Panc1 (cell line): Measurements from ENCODE around the gene WSB1. TPM values are rescaled to one million over a fixed set of nuclear protein-coding genes. Genes with fewer than 3 reads are reported as not detected.

Experiments used
- ATAC-seq: fragments of 200-7000 bp; cut with Tn5 transposase; 2 replicates; pipeline ENCODE4 v1.9.1; 2020; ENCODE audit warnings: mild to moderate bottlenecking, moderate library complexity
- BruUV-seq: library from RNA; stranded (reverse); fragments of 400-500 nt; replicated peaks from 2 replicates; lab custom pipeline; 2021; lab: Mats Ljungman, UMichigan
- CTCF ChIA-PET: fragments of 300-600 bp; sonication (Branson Sonifier 250); formaldehyde crosslinking; loops from one replicate; lab custom pipeline; 2022; ENCODE audit warnings: antibody characterized with exemption; lab: Charles Lee
- POLR2A ChIA-PET: fragments of 300-600 bp; sonication (Branson Sonifier 250); formaldehyde crosslinking; loops from one replicate; lab custom pipeline; 2022; ENCODE audit warnings: antibody characterized with exemption; lab: Charles Lee
- DNase-seq: peaks from one replicate; pipeline ENCODE4 v3.0.0-alpha.2; 2010; ENCODE audit warnings: low read depth, low spot score
- H3K27ac ChIP-seq: 2 replicates; pipeline ENCODE4 v1.5.1; 2011; ENCODE audit warnings: mild to moderate bottlenecking, low read length, inconsistent platforms
- H3K27me3 ChIP-seq: fragments of 200-500 bp; sonication (Bioruptor generic); 2 replicates; pipeline ENCODE4 v1.6.0; 2014; ENCODE audit warnings: low read length, inconsistent platforms; ENCODE audit not compliant: control insufficient read depth, insufficient read depth
- H3K36me3 ChIP-seq: fragments of 200-500 bp; sonication (Bioruptor generic); 2 replicates; pipeline ENCODE4 v1.5.1; 2014; ENCODE audit warnings: inconsistent platforms, mild to moderate bottlenecking, low read length, moderate library complexity; ENCODE audit not compliant: control insufficient read depth, insufficient read depth
- H3K4me1 ChIP-seq: 2 replicates; pipeline ENCODE4 v1.5.1; 2011; ENCODE audit warnings: inconsistent platforms, mild to moderate bottlenecking, low read length, moderate library complexity; ENCODE audit not compliant: control insufficient read depth, insufficient read depth
- H3K4me3 ChIP-seq, 2 experiments: 2 replicates each; pipeline ENCODE4 v1.5.1; 2011 to 2012; ENCODE audit warnings: low read depth in 2 of 2, low read length in 2 of 2, mild to moderate bottlenecking in 2 of 2, inconsistent platforms in 1 of 2, moderate library complexity in 1 of 2
- H3K9me3 ChIP-seq: fragments of 200-500 bp; sonication (Bioruptor generic); 2 replicates; pipeline ENCODE4 v1.5.1; 2014; ENCODE audit warnings: low read depth, mild to moderate bottlenecking, inconsistent platforms, low read length, moderate library complexity; ENCODE audit not compliant: control insufficient read depth, insufficient read depth
- POLR2AphosphoS5 ChIP-seq: IDR thresholded peaks from 2 replicates; pipeline ENCODE4 v1.6.1; 2012; ENCODE audit warnings: mild to moderate bottlenecking, low read depth, low read length, moderate library complexity
- SIN3A ChIP-seq: IDR thresholded peaks from 2 replicates; pipeline ENCODE4 v1.6.1; 2012; ENCODE audit warnings: low read depth, mild to moderate bottlenecking, low read length, moderate library complexity, borderline replicate concordance; ENCODE audit not compliant: insufficient read depth
- TCF7L2 ChIP-seq: IDR thresholded peaks from 2 replicates; pipeline ENCODE4 v1.6.1; 2011; ENCODE audit warnings: mild to moderate bottlenecking, low read depth, low read length, inconsistent platforms
- in situ Hi-C: cut with HindIII; loops from 2 replicates; pipeline ENCODE4 v1.10.0; 2016; ENCODE audit warnings: low sequenced_read_pairs, low pct_unique_long_range_greater_than_20kb
- intact Hi-C: fragments of 100-400 bp; cut with micrococcal nuclease; formaldehyde crosslinking; loops from one replicate; pipeline ENCODE4 v1.10.0; 2022; ENCODE audit not compliant: unreplicated experiment
- total RNA-seq: library from RNA; stranded (reverse); gene quantifications from one replicate; pipeline ENCODE4 v1.2.1, GENCODE V29; 2021; ENCODE audit not compliant: unreplicated experiment
- TF ChIP-seq, protein P1 (sequence below), 2 experiments: IDR thresholded peaks; 2 replicates each; pipeline ENCODE4 v1.6.1; 2011 to 2012; ENCODE audit warnings: low read depth in 2 of 2, control low read depth in 1 of 2, low read length in 1 of 2, mild to moderate bottlenecking in 1 of 2, moderate library complexity in 1 of 2; ENCODE audit not compliant: insufficient read depth in 1 of 2
- TF ChIP-seq, protein P2 (sequence below): fragments of 450-650 bp; IDR thresholded peaks from 2 replicates; pipeline ENCODE4 v1.5.1; 2017; ENCODE audit warnings: mild to moderate bottlenecking

WSB1 gene
- total RNA-seq, 1 experiment from 2014 or later: 114 TPM

DNA sequence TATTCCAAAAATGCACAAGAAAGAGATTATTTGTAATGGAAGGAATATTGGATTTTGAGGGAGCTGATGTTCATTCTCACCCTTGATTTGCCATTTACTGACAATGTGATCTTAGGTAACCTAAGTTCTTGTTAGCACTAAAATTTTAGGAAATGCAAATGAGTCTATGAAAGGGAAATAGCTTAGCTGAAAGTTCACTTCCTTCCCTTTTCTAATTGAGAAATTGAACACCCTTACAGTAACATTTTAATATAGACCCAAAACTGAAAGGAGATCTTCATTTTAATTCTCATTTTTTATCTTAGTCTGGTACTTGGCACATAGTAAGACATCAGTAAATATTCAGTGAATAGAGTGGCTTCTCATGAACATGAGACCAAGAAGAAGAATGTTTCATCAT, 10.9 kb upstream of the WSB1 start:
- ATAC-seq (no peak), DNase-seq (no peak)
- H3K27ac ChIP-seq: no peak overlapping the region
- no peaks in the 10 kb centered on the region for H3K9me3 ChIP-seq
- H3K27me3 ChIP-seq: no peaks in the 10 kb centered on the region
- no peaks in the 10 kb centered on the region for H3K36me3 ChIP-seq
- ChIA-PET POLR2A (interaction anchor here (0.7 kb wide), 1 partner anchor 328 kb away, joined by 5 read pairs; no protein-coding TSS in a partner anchor), CTCF (no interaction called here)
- no TSS peak for BruUV-seq
- TF ChIP-seq, protein P1, sequence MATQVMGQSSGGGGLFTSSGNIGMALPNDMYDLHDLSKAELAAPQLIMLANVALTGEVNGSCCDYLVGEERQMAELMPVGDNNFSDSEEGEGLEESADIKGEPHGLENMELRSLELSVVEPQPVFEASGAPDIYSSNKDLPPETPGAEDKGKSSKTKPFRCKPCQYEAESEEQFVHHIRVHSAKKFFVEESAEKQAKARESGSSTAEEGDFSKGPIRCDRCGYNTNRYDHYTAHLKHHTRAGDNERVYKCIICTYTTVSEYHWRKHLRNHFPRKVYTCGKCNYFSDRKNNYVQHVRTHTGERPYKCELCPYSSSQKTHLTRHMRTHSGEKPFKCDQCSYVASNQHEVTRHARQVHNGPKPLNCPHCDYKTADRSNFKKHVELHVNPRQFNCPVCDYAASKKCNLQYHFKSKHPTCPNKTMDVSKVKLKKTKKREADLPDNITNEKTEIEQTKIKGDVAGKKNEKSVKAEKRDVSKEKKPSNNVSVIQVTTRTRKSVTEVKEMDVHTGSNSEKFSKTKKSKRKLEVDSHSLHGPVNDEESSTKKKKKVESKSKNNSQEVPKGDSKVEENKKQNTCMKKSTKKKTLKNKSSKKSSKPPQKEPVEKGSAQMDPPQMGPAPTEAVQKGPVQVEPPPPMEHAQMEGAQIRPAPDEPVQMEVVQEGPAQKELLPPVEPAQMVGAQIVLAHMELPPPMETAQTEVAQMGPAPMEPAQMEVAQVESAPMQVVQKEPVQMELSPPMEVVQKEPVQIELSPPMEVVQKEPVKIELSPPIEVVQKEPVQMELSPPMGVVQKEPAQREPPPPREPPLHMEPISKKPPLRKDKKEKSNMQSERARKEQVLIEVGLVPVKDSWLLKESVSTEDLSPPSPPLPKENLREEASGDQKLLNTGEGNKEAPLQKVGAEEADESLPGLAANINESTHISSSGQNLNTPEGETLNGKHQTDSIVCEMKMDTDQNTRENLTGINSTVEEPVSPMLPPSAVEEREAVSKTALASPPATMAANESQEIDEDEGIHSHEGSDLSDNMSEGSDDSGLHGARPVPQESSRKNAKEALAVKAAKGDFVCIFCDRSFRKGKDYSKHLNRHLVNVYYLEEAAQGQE (IDR thresholded peaks at IDR 0.05; ENCODE audit: insufficient read depth in 1 of 2, low read depth in 2 of 2, low read length in 1 of 2): no peak
- TF ChIP-seq SIN3A (no peak), POLR2AphosphoS5 (no peak), TCF7L2 (no peak)
- TF ChIP-seq, protein P2, sequence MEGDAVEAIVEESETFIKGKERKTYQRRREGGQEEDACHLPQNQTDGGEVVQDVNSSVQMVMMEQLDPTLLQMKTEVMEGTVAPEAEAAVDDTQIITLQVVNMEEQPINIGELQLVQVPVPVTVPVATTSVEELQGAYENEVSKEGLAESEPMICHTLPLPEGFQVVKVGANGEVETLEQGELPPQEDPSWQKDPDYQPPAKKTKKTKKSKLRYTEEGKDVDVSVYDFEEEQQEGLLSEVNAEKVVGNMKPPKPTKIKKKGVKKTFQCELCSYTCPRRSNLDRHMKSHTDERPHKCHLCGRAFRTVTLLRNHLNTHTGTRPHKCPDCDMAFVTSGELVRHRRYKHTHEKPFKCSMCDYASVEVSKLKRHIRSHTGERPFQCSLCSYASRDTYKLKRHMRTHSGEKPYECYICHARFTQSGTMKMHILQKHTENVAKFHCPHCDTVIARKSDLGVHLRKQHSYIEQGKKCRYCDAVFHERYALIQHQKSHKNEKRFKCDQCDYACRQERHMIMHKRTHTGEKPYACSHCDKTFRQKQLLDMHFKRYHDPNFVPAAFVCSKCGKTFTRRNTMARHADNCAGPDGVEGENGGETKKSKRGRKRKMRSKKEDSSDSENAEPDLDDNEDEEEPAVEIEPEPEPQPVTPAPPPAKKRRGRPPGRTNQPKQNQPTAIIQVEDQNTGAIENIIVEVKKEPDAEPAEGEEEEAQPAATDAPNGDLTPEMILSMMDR: no peak
- no peaks in the 10 kb centered on the region for H3K4me1 ChIP-seq
- H3K4me3 ChIP-seq: no peak overlapping the region
- intact Hi-C loops (no loop called here), in situ Hi-C loops (no loop called here)

DNA sequence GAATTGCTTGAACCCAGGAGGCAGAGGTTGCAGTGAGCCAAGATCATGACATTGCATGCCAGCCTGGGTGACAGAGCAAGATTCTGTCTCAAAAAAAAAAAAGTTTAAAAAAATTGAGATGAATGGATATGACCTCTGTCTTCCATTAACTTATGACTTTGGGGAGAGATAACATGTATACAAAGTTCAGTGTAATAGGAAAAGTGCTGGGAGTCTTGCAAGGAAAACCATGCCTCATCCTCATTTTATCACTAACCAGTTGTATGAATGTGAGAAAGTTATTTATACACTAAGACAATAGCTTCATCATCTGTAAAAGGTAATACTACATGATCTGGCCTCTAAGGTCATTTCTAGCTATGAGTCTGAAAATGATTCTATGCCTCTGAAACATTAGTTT, 10.2 kb upstream of the WSB1 start:
- TF ChIP-seq TCF7L2 (no peak), SIN3A (no peak), POLR2AphosphoS5 (no peak)
- TF ChIP-seq, protein P2: no peak
- TF ChIP-seq, protein P1 (IDR thresholded peaks at IDR 0.05; ENCODE audit: insufficient read depth in 1 of 2, low read depth in 2 of 2, low read length in 1 of 2): no peak
- BruUV-seq: no TSS peak
- in situ Hi-C loops (no loop called here), intact Hi-C loops (no loop called here)
- H3K27ac ChIP-seq: no peak overlapping the region
- no peaks in the 10 kb centered on the region for H3K9me3 ChIP-seq
- no peaks in the 10 kb centered on the region for H3K36me3 ChIP-seq
- ATAC-seq (no peak), DNase-seq (no peak)
- ChIA-PET POLR2A (interaction anchor here (0.7 kb wide), 1 partner anchor 328 kb away, joined by 5 read pairs; no protein-coding TSS in a partner anchor), CTCF (no interaction called here)
- no peaks in the 10 kb centered on the region for H3K4me1 ChIP-seq
- no peak overlapping the region for H3K4me3 ChIP-seq
- H3K27me3 ChIP-seq: no peaks in the 10 kb centered on the region
